NCI-H2227 treated with DMSO at 0.1 percent for 48 hours (cell line): Measurements from ENCODE around the gene NOL4L.
"Not testable (repeated sequence)": the region's sequence is repeated elsewhere in the genome, so short reads cannot be mapped to it uniquely, and the experiment has no call there.

Experiments used
- DNase-seq: peaks from one replicate; lab custom pipeline; 2025; lab: John Stamatoyannopoulos, UW

The NOL4L gene

GRCh38 chr20:32596681-32597252 is 11.6 kb upstream of the NOL4L start:
- DNase-seq: no peak

GRCh38 chr20:32595143-32595542 is 10.0 kb upstream of the NOL4L start:
- no peak for DNase-seq

DNA sequence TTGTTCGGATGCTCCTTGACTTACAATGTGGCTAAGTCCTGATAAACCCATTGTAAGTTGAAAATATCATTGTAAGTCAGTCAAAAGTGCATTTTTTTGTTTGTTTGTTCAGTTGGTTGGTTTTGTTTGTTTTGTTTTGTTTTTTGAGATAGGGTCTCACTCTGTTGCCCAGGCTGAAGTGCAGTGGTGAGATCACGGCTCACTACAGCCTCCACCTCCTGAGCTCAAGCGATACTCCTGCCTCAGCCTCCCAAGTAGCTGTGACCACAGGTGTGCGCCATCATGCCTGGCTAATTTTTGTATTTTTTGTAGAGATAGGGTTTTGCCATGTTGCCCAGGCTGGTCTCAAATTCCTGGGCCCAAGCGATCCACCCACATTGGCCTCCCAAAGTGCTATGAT is 9.5 kb upstream of the NOL4L start:
- not testable (repeated sequence) for DNase-seq

DNA sequence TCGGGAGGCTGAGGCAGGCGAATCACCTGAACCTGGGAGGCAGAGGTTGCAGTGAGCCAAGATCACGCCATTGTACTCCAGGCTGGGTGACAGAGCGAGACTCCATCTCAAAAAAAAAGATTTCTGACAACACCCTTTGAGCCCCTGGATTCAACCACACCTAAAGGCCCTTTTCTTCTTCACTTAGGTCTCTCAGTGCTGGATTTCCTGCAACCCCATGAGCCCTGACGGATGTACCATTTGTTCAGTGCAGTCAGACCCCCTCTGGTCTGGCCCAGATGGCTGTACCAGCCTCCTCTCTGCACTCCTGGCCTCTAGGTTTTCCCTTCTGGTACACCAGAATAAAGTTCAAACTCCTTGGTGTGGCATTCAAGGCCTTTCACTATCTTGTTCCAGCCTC is 9.1 kb upstream of the NOL4L start:
- no peak for DNase-seq

DNA sequence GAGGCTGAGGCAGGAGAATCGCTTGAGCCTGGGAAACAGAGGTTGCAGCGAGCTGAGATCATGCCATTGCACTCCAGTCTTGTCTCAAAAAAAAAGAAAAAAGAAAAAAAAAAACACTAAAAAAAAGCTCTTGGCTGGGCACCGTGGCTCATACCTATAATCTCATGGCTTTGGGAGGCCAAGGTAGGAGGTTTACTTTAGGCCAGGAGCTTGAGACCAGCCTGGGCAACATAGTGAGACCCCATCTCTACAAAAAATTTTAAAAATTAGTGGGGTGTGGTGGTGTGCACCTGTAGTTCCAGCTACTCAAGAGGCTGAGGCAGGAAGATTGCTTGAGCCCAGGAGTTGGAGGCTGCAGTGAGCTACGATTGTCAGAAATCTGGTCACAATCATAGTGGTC is 7.5 kb upstream of the NOL4L start:
- not testable (repeated sequence) for DNase-seq

GRCh38 chr20:32592022-32592421 is 6.9 kb upstream of the NOL4L start:
- DNase-seq: no peak

- no peak for DNase-seq
Measured at GRCh38 chr20:32589769-32590168, 4.6 kb upstream of the NOL4L start.

DNA sequence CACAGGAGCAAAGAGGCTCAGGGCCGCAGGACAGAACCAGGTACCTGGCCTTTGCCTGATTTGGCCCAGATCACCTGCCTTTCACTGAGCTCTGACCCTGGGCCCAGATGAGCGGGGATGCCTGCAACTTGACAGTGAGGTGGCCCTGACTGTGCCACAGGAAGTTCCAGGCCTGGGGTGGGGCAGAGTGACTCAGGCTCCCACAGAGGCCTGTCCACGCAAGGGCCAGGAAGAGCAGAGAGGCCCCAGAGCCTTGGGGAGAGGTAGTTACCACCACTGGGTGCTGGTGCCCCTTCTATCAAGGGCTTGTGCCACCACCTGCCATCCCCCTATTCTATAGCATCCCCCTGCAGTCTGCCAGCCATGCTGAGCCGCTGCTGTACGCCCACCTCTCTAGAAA is 4.1 kb upstream of the NOL4L start:
- no peak for DNase-seq

DNA sequence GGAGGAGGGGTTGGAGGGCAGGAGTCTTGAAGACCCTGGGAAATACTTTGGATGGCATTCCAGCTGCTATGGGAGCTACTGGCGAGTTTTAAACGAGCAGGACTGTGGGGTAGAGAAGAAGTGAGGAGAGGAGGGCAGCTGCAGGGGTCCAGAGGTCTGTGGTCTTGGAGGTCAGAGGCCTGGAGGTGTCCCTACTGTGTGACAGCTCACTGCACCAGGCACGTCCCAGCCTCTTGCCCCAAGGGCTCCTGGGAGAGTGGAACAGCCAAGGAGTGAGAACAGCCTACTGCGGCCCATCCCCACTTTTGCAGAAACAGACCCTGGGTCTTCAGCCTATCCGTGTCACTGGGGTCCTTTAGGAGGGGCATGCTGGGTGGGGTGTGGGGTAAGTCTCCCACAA is 2.9 kb upstream of the NOL4L start:
- no peak for DNase-seq

DNA sequence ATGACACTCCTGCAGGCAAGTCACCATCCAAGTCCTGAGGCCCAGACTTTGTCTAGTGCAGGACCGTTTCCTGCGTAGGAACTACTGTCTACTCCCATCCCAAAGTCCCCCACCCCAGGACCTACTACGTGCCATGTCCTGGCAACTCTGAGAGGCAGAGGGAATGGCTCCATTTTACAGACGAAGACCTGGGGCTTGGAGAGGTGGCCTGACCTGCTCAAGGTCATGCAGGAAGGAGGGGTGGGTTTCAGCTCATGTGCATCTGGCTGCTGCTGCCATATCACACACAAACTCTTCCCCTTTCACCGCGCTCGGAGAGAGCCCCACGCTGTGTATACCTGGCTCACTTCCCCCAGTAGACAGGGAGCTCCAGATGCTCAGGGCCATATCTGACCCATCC is 1.2 kb upstream of the NOL4L start:
- no peak for DNase-seq

GRCh38 chr20:32585586-32586127 is 524 bp upstream of the NOL4L start:
- DNase-seq: no peak

GRCh38 chr20:32583581-32584070 is 1.5 kb downstream of the NOL4L start:
- DNase-seq: no peak

DNA sequence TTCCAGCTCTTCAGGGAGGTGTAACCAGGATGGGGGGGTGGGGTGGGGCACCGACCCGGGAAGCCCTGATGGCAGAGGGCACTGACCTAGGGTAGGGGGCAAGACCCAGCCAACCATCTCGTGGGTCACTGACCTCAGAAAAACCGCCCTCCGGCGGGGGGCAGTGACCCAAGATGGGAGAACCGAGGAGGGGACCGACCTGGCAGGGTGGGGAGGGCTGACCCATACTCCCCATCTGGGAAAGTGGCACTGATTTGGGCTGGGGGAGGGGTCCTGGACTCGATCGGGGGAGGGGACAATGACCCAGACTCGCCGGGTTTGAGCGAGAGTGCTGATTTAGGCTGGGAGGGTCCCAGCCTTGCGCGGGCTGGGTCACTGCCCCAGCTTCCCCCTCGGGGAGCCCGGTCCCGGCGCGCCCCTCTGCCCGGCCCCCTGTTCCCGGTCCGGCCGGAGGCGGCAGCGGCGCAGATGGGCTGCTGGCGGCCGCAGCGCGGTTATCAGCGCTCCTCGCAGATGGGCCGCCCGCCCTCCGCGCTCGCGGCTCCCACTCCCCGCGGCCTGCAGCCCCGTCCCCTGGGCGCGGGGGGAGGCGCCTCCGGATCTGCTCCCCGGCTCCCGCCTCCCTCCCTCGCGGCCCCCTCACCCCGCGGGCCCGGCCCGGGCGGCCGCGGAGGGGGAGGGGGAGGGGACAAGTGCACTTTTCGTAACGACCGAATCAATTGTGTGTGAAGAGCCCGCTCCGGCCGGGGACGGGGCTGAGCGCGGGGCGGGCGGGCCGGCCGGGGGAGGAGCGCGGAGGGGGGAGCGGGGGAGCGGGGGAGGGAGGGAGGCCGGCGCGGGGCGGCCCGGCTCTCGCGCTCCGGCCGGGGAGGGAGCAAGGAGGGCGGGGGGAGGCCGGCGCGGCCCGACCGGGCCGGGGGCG is 2.2 kb downstream of the NOL4L start:
- no peak for DNase-seq

GRCh38 chr20:32581839-32582658 is 3.1 kb downstream of the NOL4L start:
- no peak for DNase-seq

DNA sequence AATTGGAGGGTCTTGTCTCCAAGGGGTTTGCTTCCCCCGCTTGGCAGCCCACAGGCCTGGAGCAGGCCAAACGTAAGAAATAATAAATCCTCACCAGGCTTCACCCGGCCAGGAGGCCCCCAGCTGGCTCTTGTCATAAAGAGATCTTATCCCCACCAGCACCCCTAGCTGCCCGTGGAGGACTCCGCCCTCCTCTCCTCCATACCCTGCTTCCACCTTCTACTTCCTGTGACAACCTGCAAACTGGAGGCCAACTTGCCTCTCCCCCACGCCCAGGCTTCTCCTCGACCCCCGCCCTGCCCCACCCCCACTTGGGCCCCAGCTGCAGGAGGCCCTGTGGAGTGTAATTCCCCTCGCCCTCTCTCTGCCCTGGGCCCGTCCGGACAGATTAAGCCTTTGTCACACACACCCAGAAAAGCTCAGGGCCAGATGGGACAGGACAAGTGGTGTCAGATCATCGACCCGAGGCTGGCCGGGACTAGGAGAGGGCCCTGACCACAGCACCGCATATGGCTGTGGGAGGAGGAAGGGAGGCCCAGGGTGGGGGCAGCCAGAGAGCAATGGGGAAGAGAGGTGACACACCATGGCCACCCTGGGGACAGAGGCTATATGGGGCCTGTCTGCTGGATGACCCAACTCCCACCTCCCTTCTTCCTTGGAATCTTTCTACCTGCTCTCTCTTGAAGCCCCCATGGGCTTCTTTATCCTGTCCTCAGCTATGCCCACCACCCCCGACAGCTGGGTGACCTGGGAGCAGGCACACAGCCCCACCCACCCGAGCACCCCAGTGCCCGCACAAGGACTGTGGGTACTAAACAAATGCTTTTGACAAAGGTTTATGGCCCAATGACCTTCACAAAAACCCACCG is 3.9 kb downstream of the NOL4L start:
- DNase-seq: no peak

- DNase-seq: no peak
Measured at GRCh38 chr20:32580219-32580969, 4.7 kb downstream of the NOL4L start.

DNA sequence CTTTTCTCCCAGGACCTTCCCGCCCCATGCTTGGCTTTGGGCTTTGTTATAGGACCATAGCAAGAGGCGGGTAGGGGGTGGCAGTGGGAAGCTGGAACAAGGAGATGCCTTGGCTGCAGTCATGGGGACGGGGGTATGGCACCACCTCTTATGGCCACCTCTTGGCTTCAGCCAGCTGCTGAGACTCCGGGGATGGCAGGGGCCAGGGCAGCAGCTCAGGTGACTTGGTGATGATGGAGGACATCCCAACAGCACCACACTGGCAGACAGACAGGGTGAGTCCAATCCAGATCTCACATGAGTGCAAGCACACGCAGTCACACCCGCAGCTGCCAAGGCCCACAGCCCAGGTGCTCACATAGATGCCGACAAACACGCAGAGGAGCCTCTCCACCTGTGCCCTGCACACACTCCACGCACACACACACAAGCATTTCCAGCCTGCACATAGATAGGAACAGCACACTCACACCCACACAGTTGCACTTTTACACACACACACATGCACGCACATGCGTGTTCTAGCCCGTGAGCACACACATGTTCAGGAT is 6.2 kb downstream of the NOL4L start:
- DNase-seq: no peak

- not testable (repeated sequence) for DNase-seq
Measured at GRCh38 chr20:32578062-32578461, 7.1 kb downstream of the NOL4L start.

GRCh38 chr20:32577657-32578056 is 7.5 kb downstream of the NOL4L start:
- no peak for DNase-seq

DNA sequence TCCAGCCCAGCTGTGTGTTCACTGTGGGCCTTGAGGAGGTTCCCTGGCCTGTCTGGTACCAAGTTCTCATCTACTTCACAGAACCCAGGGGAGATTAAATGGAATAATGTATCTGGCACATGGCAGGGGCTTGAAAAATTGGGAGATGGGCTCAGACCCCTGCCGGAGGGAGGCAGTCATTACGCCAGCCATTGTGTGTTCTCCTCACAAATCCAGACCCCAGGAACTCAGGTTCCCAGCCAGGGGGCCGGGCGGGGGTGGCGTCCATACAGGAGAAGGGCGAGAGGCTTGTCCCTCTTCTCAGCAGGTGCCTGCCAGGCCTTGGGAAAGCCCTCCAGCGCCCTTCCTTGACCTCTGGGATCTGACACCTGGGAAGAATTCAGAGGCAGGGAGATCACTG is 8.1 kb downstream of the NOL4L start:
- no peak for DNase-seq
